SHP77 treated with DMSO at 0.1 percent for 48 hours (cell line): ENCODE measurements around the gene KRT4.

Source experiments
- DNase-seq: peaks from one replicate; lab custom pipeline; 2025; lab: John Stamatoyannopoulos, UW

The KRT4 gene

DNA sequence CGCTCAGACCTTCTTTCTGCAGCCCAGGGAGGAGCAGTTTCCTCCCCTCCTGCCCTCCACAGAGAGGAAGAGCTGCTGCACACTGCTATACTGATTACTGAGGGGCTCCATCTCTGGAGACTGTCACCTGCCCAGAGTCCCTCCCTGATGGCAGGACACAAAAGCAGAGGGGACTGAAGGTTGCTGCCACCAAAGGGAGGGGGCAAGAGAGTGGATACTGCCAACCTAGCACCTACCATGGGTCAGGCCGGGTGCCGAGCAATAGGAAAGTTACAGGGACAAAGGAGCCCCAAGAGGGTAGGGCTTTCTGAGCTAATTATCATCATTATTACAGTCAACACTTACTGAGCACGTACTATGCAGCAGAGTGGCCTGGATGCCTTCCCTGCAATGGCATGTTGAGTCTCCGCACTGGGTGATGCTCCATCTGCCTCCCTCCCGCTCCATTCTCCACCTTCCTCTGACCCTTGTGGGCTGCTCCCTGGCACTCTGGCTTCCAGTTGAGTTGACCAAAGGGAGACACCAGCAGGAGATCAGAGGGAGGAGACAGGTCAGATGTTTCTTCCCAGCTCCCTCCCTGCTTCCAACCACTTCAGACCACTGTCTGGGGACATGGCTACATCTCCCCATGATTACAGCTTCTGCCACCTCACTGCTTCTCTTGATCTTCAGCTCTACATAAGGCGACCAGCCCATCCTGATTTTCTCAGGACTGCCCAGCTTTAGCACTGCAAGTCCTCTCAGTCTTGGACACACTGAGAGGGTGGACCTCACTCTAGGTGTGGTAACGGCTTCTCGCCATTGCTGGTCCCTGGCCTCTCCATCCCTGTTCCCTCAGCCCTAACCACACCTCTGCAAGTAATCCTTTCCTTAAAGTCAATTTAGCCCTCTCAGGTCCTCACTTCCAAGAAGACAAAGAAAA lies 22.8 kb upstream of the KRT4 start:
- DNase-seq: no peak

DNA sequence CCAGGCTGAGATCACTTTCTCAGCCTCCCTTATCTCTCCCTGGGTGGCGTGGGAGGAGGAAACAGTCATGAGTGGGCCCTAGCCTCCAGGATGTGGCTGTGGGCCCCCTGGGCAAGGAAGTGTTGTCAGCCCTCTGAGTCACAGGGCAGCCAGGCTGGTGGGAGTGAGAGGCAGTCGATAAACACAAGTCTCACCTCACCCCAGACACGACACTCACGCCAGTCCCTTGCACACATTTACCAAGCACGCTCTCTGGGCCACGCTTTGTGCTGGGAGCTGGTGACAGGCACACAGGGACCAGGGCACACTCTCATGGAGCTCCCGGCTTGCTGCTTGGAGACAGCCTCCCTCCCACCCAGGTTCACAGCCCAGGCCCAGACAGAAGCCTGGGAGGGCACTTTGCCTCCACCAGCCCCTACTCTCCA lies 22.1 kb upstream of the KRT4 start:
- no peak for DNase-seq

DNA sequence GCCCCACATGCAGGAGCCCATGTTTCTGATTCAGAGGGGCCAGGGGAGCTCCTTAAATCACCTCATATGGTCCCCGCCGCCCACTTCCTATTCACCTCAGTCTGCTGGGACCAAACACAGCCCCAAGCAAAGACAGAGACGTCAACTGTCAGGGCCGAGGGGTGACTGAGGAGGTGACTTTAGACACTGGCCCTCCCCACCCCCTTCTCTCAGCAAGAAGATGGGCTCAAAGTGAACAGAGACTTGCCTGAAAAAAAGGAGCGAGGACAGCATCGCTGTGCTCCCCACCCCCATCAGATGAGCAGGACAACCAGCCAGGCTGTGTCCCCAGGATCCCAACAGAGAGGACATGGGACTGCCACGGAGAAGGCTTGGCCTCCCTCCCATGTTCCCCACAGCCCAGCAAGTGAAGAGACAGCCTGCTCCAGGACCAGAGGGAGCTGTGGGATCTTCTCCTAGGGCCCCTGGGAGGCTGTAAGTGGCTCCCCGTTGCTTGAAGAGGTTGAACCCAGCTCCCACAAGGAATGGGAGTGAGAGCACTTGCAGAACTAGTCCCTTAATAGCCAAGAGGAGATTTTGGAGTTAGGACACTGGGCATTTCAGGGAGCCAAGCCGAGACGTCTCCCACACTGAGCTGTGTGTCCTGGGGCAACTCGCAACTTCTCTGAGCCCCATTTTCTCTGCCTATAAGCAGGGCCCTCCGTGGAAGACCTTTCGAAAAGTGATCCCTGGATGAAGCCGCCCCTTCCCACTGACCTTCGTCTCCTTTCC lies 21.5 kb upstream of the KRT4 start:
- DNase-seq: no peak

DNA sequence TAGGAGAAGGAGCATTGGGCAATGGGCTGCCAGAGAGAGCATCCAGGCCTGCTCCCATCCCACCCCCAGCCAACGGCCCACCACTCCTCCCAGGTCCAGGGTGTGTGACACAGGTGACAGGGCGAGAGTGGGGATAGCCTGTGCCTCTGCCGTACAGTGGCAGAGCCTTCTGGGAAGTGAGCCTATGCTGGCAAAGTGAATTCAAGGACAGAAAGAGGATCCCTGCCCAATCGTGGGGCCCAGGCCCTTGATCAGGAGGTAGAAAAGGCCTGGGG lies 20.7 kb upstream of the KRT4 start:
- DNase-seq: no peak

DNA sequence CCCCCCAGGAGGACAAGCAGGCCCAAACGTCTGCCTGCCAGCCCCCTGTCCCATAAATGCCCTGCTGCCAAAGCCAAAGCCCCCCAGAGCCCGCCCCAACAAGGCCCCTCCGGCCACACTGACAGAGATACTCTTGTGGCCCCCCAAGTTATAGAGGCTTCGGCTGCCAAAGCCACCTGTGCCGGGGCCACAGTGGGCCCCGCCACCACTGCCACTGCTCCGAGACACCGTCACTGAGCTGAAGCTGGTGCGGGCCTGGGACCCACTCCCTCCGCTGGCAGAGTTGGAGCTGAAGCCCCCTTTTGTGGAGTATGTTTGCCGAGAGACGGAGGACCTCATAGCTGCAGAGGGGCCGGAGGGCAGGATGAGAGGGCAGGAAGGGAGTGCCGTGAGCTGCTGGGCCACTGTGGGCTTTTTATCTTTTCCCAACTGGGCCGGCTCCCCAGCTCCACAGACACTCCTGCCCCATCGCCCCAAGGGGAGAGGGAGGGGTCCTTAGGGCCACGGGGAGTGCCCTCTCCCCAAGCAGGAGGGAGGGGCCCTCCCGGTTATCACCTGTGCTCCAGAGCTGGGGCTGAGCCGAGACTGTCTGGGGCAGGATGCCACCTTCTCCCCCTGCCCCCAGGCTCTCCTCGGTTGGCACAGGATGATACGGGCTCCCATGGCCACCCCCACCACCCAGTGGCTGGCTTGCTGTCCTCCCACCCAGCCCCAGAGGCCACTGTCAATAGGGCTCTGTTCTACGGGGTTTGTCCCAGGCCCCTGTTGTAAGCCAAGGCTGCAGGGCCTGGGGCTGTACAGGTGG lies 20.2 kb upstream of the KRT4 start, which contains the start of gene KRT79:
Gene KRT79 (minus strand): TSS at position 390 of the 805 bp plus-strand sequence. CDS start 51 bp downstream, at position 339.
- DNase-seq: no peak

DNA sequence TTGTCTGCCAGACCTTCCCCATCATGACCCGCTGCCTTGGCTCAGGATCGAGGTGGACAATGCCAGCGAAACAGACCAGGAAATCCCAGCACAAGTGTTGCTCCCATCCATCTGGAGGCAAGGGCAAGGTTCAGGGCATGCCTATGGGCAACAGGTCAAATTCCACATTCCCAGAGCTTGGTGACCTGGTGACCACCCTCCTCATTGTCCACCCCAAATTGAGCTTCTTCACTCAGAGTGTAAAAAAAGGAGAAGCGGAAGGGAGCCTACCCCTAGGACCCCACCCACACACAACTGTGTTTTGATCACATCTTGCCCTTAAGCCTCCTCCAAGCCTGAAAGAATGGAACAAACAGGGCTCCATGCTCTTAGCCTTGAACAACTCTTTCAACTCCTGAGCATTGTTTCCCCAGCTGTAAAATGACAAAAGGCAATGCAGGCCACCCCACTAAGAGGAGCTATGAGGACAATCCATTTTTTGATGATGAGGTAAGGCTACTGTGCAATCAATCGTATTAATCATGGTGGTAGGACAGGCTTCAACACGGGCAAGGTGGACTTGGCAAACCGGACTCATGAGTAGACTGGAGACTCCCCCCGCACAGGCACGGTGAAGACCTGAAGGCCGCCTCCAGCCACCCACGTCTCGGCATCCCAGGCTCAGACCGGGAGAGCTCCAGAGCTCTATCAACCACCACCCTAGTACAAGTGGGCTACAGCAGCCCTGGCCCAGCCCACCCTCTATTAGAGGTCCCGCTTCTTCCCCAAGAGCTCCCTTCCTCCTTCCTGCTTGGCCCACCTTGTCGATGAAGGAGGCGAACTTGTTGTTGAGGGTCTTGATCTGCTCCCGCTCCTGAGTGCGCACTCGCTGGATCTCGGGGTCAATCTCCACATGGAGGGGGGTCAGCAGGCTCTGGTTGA lies 19.3 kb upstream of the KRT4 start:
- DNase-seq: no peak

DNA sequence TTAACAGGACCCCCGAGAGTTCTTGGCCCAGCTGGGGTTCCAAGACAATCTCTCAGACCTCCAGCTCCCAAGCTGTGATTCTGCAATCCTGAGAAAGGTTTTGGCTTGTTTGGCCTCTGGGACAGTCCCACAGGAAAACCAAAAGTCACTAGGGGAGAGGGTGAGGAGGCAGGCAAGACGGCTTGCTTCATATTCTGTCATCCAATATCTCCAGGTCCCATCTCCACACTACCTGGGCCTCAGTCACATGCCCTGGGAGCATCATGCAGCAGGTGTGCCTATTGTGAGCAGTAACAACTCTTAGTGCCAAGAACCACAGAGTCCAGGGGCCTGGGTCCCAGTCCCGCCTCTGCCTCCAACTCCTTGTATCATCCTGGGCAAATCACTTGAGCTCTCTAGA lies 18.5 kb upstream of the KRT4 start:
- DNase-seq: no peak

DNA sequence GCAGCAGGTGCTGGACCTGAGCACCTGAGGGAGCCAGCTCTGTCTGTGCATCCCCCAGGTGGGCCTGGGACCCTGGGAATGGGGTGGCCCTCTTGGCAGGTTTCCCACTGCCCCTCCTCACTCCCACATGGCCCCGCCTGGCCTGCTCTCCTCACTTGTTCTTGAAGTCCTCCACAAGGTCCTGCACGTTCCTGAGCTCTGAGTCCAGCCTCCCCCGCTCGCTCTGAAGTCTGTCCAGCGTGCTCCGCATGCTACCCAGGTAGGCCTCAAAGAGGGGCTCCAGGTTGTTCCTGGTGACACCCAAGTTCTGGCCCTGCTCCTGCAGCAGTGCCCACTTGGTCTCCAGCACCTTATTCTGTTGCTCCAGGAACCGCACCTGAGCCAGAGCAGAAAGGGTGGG lies 17.3 kb upstream of the KRT4 start:
- no peak for DNase-seq

DNA sequence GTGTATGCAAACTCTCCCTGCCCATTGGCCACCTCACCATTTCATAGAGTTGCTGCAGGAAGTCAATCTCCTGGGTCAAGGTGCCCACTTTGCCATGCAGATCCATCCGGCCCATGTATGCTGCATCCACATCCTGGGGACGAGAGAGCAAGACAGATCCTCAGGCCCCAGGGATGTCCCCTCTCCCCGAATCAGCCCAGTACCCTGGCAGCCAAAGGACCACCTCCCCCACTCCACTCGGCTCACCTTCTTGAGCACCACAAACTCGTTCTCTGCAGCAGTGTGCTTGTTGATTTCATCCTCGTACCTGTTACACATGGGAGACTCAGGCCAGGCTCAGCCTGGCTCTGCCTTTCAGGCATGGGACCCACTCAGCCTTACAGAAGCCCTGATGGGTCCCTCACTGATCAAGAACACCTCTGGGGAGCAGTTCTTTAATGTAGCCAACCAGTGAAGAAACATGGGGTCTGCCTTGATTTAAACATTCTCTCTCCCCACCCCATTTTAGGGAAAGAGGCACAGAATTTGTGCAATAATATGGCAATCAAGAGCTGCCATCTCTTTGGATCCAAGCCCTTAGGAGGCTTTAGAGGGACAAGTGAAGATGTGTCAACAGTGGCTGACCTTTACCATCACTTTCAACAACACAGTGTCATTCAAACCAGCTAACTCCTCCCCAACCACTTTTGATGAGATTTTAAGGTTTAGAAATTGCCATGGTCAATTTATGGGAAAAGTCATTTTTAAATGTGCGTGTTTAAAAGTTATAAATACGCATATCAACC lies 16.3 kb upstream of the KRT4 start:
- DNase-seq: no peak

DNA sequence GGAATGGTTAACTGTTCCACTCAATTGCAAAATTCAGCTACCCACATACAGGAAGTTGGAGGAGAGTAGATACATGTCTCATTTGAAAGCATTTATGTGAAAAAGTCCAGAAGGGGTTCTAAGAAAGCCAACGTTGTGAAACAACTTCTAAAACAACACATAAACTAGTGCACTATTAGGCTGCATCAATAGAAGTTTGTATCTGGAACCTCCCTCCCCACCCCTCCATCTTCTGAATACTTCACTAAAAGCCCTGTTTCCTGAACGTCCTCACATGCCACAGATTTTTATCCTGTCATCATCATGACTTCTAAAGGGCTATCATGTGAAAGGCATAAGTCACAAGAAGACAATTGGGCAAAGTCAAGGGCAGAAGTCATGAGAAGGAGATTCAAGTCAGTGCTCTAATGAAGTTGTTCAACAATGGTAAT lies 14.7 kb upstream of the KRT4 start:
- DNase-seq: no peak

DNA sequence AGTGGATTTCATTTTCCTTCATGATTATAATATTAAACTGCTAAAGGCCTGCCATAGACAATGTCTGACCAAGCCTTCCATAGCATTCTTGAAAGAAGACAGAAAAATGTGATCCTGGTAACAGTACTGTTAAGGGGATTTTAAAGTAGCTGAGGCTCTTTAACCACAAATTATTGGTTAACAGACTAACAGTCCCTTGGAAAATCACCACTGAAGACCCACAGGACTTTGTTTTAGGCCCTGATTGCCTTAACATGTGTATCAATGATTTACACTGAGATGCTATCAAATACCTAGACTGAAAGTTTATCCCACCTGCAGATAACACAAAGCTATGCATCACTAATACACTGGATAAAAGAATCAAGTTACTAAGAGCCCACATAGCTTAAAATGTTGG lies 14.2 kb upstream of the KRT4 start:
- no peak for DNase-seq

DNA sequence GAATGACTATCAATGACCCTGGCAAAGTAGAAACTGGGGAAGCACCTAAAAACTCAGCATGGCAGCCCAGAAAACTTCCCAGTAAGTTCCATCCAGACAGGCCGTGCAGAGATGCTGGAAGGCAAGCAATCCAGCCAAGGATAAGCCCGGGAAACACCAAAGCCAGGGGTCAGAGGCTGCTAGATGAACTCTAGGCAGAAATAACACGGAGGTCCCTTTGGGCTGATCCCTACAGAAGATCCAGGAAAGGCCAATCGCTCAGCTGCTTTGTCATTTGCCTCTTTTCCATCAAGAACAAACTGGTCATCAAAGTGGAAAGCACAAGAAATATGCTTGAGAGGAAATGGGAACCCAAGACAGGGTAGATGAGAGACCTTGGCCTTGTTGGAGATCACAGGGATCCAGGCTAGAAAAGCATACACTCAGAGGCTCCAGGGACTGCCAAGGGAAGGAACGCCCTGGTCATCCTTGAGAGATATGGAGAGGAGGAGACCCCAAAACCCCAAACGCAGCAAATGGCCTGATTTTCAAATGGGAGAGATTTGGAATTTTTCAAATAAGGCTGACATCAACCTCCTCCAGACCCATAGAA lies 13.7 kb upstream of the KRT4 start:
- no peak for DNase-seq

DNA sequence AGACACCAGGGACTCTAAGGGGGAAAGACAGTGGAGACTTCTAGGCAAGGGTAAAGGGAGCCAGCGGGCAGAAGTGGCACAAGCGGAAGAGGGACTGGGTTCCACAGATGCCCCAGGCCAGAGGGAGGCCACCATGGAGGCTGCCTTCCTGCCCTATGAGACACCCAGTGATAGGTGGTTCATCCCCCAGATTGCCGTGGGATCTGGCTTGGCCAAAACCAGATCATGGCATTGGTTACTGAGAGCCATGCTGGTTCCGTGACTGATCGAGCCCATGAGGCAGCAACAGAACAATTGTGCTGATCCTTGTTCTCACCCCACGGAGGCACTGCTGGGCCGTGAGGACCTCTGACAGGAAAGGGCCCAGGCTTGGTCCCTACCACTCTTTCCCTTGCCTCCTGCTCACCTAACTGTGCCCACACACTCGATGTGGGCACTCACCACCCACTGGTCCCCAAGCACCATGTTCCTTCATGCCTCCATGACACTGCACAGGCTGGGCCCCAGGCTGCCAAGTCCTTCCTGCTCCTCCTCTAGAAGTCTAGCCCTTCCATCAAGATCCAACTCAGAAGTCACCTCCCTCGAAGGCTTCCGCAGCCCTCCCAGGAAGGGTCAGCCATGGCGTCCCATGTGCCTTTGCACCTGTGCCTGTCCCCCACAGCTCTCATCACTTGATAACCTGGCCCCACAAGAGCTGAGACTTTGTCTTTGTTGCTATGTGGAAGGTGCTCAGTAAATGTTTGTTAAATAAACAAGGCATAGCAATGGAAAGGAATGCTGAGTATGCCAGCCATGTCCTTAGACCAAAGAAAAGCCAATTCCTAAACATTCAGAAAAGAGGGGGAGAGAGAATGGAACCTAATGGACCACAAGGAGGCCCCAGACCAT lies 12.9 kb upstream of the KRT4 start:
- no peak for DNase-seq

DNA sequence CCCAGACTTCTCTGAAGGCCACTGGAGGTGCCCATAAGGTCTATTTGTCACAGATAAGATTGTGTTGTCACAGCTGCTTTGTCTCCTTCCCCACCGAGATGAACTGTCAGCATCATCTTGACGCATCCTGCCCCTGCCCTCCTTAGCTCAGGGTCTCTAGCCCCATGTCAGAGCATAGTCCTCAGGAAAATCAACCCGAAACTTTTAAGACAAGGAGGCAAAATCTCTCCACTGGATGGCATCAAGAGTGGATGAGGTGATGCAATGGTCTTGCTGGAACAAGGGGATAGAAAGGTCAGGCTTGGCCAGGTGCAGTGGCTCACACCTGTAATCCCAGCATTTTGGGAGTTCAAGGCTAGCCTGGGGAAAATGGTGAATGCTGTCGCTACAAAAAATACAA lies 12.0 kb upstream of the KRT4 start:
- no peak for DNase-seq

DNA sequence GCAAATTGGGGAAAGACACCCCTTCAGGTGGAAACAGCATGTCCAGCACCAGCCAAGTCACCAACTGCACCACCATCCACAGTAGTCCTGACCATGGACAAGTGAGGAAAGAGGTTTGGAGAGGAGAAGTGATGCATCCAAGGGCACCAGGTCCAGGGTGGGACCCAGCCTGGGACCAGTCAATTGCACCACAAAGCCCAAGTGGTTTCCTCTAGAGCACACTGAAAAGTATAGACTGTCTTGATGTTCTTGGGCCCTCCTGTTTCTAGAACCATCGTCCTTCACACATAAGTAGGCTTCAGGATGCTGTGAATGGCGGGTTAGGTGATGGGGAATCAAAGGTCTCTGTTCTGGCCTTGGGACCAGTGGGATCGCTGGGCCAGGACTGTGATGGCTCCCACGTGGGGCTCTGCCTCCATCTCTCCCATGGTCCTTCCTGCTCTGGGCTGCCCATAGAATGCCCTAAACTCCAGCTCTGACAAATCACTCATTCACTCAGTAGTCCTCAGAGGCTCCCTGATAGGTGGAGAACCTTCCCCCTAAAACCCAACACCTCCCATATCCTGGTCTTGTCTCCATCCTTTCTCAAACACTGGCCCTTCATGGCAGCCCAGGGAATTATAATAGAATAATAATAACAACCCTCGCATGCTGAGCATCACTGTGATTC lies 11.0 kb upstream of the KRT4 start:
- no peak for DNase-seq

DNA sequence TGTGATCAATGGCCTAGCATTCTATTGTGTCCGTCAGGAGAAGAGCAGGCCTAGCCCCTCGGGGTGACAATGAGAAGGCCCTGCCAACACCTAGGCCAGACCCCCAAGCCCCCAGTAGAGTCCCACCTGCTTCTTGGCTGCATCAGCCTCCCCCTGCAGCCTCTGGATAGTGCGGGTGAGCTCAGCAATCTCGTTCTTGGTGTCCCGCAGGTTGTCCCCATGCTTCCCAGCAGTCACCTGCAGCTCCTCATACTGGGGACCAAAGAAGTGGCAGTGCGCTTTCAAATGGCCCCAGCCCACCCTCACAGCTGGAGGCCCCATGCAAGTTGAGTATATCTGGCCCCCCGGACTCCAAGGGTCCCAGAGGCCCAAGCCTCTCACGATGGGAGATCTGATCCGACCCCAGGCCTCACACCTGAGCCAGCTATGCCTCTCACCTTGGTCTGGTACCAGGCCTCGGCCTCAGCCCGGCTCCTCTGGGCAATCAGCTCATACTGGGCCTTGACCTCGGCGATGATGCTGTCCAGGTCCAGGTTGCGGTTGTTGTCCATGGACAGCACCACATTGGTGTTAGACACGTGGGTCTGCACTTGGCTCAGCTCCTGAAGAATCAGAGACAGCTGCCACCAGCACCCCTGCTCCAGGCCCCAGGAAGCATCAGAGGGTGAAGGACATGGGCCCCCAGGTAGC lies 10.0 kb upstream of the KRT4 start:
- DNase-seq: no peak

DNA sequence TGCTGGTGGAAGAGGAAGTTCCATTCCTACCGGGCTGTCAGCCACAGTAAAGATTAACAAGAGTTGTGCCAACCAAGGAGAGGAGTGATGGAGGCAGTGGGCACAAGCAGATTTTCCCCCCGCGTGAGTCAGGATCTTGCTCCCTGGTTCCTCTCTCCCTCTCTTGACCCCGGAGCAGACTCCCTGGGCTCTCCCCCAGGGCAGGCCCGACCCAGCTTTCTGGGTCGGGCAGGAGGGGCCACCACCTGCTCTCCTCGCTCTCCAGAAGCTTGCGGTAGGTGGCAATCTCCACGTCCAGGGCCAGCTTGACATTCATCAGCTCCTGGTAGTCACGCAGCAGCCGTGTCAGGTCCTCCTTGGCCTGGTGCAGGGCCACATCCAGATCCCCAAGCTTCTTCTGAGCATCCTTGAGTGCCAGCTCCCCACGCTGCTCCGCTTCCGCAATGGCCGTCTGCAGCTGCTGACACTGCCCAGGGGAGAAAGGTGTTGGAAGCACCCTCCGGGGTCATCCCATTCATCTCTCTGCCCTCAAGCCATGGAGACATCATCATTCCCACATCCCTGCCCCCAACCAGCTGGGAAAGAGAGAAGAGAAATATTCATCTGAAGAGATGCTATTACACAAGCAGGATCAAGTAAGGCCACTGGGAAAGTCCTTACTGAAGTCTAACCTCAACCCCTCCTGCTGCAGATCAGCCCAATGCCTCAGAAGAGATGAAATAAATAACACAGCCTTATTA lies 9.0 kb upstream of the KRT4 start:
- no peak for DNase-seq
